Measurements from ENCODE around the gene ZC3H12D. TPM values are rescaled to one million over a fixed set of nuclear protein-coding genes. Genes with fewer than 3 reads are reported as not detected.

ZC3H12D gene
- total RNA-seq, 1 experiment from 2014 or later: 0.57 TPM

DNA sequence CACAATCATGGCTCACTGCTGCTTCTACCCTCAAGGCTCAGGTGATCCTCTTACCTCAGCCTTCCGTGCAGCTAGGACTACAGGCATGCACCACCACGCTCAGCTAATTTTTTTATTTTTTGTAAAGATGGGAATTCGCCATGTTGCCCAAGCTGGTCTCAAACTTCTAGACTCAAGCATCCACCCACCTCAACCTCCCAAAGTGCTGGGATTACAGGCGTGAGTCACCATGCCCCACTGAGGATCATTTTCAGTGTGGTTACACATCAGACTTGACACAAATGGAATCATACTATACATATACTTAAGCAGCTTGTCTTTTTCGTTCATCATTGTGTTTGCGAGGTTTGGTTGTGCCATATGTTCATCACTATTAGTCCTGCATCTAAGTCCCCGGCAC lies 26.6 kb downstream of the ZC3H12D start:
- TF ChIP-seq, protein P1, sequence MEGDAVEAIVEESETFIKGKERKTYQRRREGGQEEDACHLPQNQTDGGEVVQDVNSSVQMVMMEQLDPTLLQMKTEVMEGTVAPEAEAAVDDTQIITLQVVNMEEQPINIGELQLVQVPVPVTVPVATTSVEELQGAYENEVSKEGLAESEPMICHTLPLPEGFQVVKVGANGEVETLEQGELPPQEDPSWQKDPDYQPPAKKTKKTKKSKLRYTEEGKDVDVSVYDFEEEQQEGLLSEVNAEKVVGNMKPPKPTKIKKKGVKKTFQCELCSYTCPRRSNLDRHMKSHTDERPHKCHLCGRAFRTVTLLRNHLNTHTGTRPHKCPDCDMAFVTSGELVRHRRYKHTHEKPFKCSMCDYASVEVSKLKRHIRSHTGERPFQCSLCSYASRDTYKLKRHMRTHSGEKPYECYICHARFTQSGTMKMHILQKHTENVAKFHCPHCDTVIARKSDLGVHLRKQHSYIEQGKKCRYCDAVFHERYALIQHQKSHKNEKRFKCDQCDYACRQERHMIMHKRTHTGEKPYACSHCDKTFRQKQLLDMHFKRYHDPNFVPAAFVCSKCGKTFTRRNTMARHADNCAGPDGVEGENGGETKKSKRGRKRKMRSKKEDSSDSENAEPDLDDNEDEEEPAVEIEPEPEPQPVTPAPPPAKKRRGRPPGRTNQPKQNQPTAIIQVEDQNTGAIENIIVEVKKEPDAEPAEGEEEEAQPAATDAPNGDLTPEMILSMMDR (IDR thresholded peaks at IDR 0.05; ENCODE audit: insufficient read depth in 1 of 2, low read depth in 1 of 2, low read length in 1 of 2, severe bottlenecking in 1 of 2, unreplicated experiment in 1 of 2): no peak
- H3K27ac Mint-ChIP-seq (ENCODE audit: unreplicated experiment): no peak overlapping the region
- no peaks in the 10 kb centered on the region for H3K36me3 ChIP-seq (ENCODE audit: control insufficient read depth, insufficient read depth, low read length)
- no peaks in the 10 kb centered on the region for H3K27me3 ChIP-seq (replicated peaks; ENCODE audit: control insufficient read depth, insufficient read depth, low read length)
- no peaks in the 10 kb centered on the region for H3K4me1 ChIP-seq
- no peak overlapping the region for H3K4me3 ChIP-seq (ENCODE audit: low read depth, low read length)
- H3K36me3 Mint-ChIP-seq (ENCODE audit: insufficient read depth, unreplicated experiment): no peaks in the 10 kb centered on the region
- intact Hi-C loops (cut with micrococcal nuclease; ENCODE audit: unreplicated experiment): no loop called here
- ChIA-PET POLR2A (no interaction called here), CTCF (no interaction called here)
- no peaks in the 10 kb centered on the region for H3K4me1 Mint-ChIP-seq (ENCODE audit: low read depth, unreplicated experiment)
- H3K4me3 Mint-ChIP-seq (ENCODE audit: unreplicated experiment): no peak overlapping the region
- BruUV-seq (replicated peaks): no TSS peak
- no peaks in the 10 kb centered on the region for H3K9me3 Mint-ChIP-seq (ENCODE audit: unreplicated experiment)
- H3K27me3 Mint-ChIP-seq (ENCODE audit: insufficient read depth, unreplicated experiment): no peaks in the 10 kb centered on the region
- H3K9me3 ChIP-seq: no peaks in the 10 kb centered on the region
- no peak for DNase-seq

GRCh38 chr6:149457316-149457884 lies 27.4 kb downstream of the ZC3H12D start:
- no TSS peak for BruUV-seq (replicated peaks)
- H3K4me3 ChIP-seq (ENCODE audit: low read depth, low read length): no peak overlapping the region
- no peak overlapping the region for H3K27ac Mint-ChIP-seq (ENCODE audit: unreplicated experiment)
- no peaks in the 10 kb centered on the region for H3K36me3 ChIP-seq (ENCODE audit: control insufficient read depth, insufficient read depth, low read length)
- no peaks in the 10 kb centered on the region for H3K9me3 ChIP-seq
- TF ChIP-seq, protein P1 (IDR thresholded peaks at IDR 0.05; ENCODE audit: insufficient read depth in 1 of 2, low read depth in 1 of 2, low read length in 1 of 2, severe bottlenecking in 1 of 2, unreplicated experiment in 1 of 2): no peak
- ChIA-PET POLR2A (no interaction called here), CTCF (no interaction called here)
- no peaks in the 10 kb centered on the region for H3K4me1 ChIP-seq
- intact Hi-C loops (cut with micrococcal nuclease; ENCODE audit: unreplicated experiment): no loop called here
- no peak overlapping the region for H3K4me3 Mint-ChIP-seq (ENCODE audit: unreplicated experiment)
- H3K27me3 Mint-ChIP-seq (ENCODE audit: insufficient read depth, unreplicated experiment): no peaks in the 10 kb centered on the region
- no peaks in the 10 kb centered on the region for H3K36me3 Mint-ChIP-seq (ENCODE audit: insufficient read depth, unreplicated experiment)
- H3K4me1 Mint-ChIP-seq (ENCODE audit: low read depth, unreplicated experiment): no peaks in the 10 kb centered on the region
- H3K27me3 ChIP-seq (replicated peaks; ENCODE audit: control insufficient read depth, insufficient read depth, low read length): no peaks in the 10 kb centered on the region
- no peaks in the 10 kb centered on the region for H3K9me3 Mint-ChIP-seq (ENCODE audit: unreplicated experiment)
- no peak for DNase-seq

DNA sequence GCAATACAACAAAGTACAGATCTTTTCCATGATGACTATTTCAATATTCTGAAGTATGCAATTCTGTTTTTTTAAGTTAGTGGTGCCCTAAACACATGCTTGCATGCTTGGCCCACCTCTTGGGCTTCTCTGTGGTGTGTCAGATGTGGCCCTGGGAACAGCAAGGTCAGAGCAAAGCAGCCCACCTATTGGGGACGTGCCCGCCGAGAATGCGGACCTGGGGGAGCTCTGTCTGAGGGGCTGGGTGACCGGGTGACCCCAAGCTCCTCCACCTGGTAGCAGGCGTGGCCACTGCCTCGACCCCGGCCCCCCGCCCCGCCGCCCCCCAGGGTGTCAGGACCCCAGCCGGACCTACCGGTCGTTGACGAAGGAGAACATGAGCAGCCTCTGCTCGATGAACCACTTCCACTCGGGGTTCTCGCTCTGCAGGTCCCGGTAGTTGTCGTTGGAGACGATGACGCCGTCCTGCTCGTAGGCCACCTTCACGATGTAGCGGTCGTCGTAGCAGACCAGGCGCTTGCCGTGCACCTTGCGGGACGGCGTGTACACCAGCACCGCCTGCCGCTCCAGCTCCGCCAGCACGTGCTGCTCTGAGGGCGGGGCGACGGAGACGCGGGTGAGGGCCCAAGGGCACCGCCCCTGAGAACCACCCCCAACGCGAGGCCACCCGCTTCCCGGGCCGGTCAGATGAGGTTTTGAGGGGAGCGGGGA lies 28.3 kb downstream of the ZC3H12D start:
- Histone ChIP-seq H3K27me3 (replicated peaks; ENCODE audit: control insufficient read depth, insufficient read depth, low read length) (no peaks in the 10 kb centered on the region), H3K9me3 (no peaks in the 10 kb centered on the region), H3K4me3 (ENCODE audit: low read depth, low read length) (no peak overlapping the region), H3K4me1 (0 out of 2 replicates have a peak, but pooled peaks cover 4% of the 10 kb centered on the region), H3K36me3 (ENCODE audit: control insufficient read depth, insufficient read depth, low read length) (no peaks in the 10 kb centered on the region)
- Mint-ChIP-seq H3K27ac (ENCODE audit: unreplicated experiment) (no peak overlapping the region), H3K4me1 (ENCODE audit: low read depth, unreplicated experiment) (no peaks in the 10 kb centered on the region), H3K27me3 (ENCODE audit: insufficient read depth, unreplicated experiment) (no peaks in the 10 kb centered on the region), H3K36me3 (ENCODE audit: insufficient read depth, unreplicated experiment) (no peaks in the 10 kb centered on the region), H3K4me3 (ENCODE audit: unreplicated experiment) (no peak overlapping the region), H3K9me3 (ENCODE audit: unreplicated experiment) (no peaks in the 10 kb centered on the region)
- intact Hi-C loops (cut with micrococcal nuclease; ENCODE audit: unreplicated experiment): no loop called here
- DNase-seq: no peak
- POLR2A ChIA-PET: no interaction called here
- TF ChIP-seq, protein P1 (IDR thresholded peaks at IDR 0.05; ENCODE audit: insufficient read depth in 1 of 2, low read depth in 1 of 2, low read length in 1 of 2, severe bottlenecking in 1 of 2, unreplicated experiment in 1 of 2): no peak
- BruUV-seq (replicated peaks): no TSS peak
- CTCF ChIA-PET: no interaction called here
